ENCODE data around the gene EFR3B.

- no peak for TF ChIP-seq EZH2phosphoT487 (IDR thresholded peaks at IDR 0.05; ENCODE audit: borderline replicate concordance, low read length)
- no peak for TF ChIP-seq CTCF (IDR thresholded peaks at IDR 0.05; ENCODE audit: low read depth, low read length, poor library complexity, severe bottlenecking)
Observed at GRCh38 chr2:25085761-25086560, 44.1 kb downstream of the EFR3B start.
